GM21717 (cell line): ENCODE measurements around the gene PRXL2B.
"Not testable (repeated sequence)": the region's sequence is repeated elsewhere in the genome, so short reads cannot be mapped to it uniquely, and the experiment has no call there.

ENCODE experiments used
- ATAC-seq: cut with Tn5 transposase; IDR thresholded peaks from one replicate; pipeline ENCODE4 v1.9.1; 2021; ENCODE audit warnings: mild to moderate bottlenecking, moderate library complexity; ENCODE audit not compliant: unreplicated experiment

Gene PRXL2B

DNA sequence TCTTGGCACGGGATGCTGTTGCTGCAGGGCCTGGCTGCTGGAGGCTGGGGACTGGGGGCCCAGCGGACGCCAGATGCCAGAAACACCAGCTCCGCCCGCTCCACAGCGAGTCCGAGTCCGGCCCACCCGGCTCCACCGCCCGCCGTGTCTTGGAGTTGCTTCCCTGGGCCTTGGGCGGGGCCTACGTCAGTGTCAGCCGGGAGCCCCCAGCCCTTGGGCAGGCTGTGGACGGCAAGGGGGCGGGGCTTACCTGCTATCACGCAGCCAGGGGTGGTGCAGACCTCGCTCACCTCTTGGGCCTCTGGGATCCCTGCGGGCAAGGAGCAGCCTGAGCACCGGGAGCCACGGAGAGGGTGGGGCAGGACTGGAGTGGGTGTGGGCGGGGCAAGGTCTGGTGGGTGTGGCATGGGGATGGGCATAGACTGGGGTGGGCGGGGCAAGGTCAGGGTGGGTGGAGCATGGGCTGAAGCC, 24.5 kb downstream of the PRXL2B start:
- no peak for ATAC-seq

DNA sequence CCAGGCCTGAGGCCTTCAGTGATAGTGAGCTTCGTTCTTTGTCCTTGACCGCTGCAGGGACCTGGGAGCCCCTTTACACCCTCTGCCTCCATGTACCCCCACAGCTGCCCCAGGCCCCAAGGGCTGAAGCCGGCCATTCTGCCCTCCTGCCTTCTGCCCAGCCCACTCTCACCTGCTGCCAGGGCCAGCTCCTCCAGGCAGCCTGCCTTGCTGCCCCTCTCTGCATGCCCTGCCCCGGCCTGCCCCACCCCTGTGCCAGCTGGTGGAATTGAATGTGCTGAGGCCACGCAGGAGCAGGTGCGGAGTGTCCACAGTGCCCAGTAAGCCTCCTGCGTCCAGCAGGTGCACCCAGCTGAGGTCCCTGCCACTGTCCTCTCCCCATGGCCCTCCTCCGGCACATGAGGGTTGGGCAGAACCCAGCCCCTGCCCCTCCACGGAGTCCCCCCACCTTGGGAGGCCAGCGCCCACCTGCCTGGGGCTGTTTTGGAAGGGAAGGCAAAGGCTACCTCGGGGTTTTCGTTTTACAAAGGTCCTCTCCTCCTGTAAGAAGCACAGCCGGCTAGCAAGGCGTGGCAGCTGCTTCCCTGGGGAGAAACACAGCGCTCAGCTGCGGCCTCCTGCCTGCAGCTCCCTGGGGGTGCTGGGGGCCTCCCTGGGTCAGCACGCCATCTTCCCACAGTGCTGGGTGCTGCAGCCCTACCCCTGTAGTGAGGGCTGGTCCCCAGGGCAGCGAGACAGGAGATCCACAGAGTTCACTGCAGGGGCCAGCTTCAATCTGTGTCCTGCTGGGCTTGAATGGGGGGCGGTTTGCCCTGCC, 25.3 kb downstream of the PRXL2B start:
- no peak for ATAC-seq

- ATAC-seq: no peak
Observed at GRCh38 chr1:2612591-2613365, 26.2 kb downstream of the PRXL2B start.

- no peak for ATAC-seq
Observed at GRCh38 chr1:2614145-2614544, 27.6 kb downstream of the PRXL2B start.

- ATAC-seq: no peak
Observed at GRCh38 chr1:2617971-2618470, 31.4 kb downstream of the PRXL2B start.

GRCh38 chr1:2623571-2624337, 37.2 kb downstream of the PRXL2B start:
- no peak for ATAC-seq

DNA sequence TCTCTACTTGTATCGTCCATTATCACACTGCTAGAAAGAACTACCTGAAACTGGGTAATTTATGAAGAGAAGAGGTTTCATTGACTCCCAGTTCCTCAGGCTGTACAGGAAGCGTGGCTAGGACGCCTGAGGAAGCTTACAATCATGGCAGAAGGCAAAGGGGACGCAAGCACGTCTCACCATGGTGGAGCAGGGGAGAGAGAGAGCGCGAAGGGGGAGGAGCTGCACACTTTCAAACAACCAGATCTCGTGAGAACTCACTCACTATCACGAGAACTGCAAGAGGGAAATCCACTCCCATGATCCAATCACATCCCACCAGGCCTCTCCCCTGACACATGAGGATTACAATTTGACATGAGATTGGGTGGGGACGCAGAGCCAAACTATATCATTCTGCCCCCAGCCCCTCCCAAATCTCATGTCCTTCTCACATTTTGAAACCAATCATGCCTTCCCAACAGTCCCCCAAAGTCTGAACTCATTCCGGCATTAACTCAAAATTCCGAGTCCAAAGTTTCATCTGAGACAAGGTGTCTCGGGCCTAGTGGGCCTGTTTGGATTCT, 38.2 kb downstream of the PRXL2B start:
- no peak for ATAC-seq

DNA sequence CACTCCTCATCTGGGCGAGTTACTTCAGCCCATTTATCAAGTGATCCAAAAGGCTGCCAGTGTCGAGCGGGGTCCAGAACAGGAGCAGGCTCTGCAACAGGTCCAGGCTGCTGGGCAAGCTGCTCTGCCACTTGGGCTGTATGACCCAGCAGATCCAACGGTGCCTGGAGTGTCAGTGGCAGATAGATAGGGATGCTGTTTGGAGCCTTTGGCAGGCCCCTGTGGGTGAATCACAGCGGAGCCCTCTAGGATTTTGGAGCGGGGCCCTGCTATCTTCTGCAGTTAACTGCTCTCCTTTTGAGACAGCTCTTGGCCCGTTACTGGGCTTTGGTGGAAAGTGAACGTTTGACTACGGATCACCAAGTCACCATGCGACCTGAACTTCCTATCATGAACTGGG, 38.7 kb downstream of the PRXL2B start:
- no peak for ATAC-seq

GRCh38 chr1:2625748-2626147, 39.2 kb downstream of the PRXL2B start:
- not testable (repeated sequence) for ATAC-seq

DNA sequence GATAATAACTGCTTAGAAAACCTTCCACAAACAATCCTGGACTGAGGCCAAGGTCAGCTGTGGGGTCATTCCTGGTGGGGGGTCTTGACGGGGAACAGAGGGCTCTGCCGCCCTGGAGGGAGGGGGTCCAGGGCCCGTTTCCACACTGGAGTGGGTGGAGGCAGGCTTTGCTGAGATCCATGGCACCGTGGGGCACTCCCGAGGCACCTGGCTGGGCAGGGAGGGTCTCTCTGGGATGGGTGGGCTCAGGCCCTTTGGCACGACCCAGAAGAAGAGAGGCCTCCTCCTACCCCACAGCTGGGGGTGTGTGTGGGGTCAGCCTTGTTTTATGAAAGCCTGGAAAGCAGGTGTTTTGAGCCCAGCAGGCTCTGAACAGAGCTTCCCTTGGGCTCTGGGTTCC, 41.2 kb downstream of the PRXL2B start:
- ATAC-seq: no peak

DNA sequence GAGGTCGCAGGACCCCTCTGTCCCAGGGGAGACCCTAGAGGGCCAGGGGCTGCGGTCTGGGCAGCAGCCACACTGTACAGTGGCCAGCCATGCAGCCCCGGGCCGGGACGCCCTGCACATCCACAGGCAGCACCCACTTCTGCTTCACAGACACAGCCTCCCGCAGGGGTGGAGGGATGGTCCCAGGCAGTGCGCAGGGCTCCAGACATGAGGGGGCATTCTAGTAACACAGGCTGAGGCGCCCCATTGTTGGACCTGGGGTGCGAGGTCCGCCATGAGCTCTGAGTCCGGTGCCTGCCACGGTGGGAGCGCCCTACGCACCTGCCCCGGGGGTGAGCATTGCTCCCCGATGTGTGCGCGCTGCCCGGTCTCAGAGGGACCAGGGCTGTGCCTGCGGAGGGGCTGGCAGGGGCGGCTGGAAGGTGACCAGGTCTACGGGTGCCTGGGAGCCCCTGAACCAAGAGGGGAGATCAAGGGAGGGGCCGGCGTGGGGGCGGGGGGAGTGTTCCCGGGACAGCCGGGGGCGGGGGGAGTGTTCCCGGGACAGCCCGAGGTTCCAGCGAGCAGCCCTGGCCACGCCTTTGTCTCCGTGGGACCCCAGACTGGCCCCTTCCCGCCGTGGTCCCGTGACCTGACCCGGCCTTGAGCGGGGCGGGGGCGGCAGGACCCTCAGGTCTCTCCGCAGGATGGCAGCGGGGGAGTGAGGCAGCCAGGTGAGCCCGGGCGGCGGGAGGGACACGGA, 41.8 kb downstream of the PRXL2B start:
- ATAC-seq: no peak

DNA sequence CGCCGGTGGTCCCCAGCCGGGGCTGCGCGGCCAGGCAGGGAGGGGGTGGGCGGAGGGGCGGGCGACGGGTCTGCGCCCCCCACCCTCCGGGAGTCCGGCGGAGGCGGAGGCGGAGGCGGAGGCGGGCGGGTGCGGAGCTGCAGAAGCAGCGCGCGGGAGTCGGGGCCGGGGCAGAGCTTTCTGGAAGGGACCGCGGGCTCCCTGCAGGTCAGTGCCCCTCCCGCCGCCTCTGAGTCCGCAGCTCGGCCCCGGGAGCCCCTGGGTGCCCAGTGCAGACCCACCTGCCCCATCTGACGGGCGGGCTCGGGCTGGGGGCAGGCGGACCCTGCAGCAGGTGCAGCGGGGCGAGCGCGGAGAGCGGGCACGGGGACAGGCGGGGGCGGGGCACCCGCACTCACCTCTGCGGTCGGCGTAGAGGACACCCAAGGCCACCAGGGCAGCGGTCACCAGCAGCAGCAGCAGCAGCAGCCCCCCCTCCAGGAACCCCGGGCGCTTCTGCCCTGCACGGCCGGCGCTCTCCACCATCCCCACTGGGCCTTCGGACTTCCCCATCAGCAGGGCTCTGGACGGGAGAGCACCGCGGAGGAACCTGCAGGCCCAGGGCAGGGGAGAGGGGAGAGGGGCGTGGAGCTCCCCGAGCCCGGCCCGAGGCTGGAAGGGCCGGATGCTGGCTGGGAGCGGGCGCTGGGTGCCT, 42.5 kb downstream of the PRXL2B start:
- no peak for ATAC-seq

DNA sequence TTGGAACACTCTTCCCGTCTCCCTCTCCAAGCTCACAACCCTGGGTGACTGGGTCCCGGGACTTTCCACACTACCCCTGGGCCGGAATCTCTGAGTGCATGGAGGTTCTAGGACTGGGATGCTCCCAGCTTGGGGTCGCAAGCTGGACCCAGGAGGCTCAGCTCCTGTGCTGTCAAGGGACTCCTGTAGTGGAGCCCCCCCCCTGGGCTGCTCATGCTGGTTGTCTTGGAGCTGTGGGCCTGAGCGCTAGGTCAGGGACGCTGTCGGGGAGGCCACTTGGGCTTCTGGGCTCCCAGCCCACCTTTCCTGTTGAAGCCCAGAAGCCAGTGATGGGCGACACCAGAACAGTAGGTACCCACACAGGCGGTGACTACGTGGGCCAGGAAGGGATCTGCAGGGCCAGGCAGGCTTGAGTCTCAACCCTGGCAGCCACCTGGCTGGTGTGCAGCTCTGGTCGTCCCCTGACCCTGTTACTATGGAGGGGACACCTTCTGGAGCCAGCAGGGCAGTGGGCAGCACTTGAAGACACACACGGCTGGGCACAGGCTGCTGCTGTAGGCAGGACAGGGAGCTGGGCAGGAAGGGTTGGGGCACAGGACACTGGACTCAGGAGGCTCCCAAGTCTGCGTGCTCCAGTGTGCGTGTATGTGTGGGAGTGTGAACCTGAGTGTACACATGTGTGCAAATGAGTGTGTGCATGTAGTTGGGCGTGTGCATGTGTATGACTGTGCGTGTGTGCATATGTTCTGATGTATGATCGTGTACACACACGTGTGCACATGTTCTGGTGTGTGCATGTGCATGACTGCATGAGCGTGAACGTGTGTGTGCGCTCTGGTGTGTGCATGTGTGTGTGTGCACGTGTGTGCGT, 43.3 kb downstream of the PRXL2B start:
- no peak for ATAC-seq

GRCh38 chr1:2630498-2631135, 44.0 kb downstream of the PRXL2B start:
- ATAC-seq: no peak

DNA sequence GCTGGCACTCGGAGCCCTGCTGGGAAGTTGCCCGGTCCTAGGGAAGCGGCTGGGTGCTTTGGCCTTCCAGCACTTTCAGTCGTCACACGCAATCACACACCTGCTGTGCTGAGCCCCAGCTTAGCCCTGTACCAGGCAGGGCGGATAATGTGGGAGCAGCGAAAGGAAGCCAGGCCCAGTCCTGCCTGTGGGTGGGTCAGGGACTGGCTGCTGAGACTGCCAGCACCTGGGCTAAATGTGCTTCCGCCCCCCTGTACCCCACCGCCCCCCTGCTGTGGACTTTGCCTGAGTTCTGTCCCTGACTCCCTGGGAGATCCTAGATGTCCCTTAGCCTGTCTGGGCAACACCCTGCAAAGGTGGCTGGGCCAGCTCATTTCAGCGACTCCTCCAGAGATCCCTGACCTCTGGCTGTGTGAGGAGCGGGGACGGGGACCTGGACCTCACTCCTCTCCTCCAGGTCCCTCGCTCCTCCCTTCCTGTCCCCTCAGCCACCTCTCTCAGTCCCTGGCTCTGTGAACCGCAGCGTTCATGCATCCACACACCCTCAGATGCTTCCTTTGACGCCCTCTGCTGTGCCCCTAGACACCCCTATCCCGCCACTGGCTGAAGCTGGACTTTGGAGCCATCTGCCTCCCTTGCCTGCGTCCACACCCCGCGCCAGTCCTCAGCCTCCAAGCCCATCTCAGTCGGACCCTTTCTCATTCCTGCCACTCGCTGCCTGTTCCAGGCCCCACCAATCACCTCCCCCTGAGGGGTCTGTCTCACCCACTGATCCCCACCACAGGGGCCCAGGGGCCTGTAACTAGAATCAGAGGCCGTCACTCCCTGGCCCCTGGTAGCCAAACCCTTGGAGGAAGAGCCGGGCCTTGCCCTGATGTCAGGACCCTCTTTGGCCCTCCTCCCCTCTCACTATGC, 44.8 kb downstream of the PRXL2B start:
- ATAC-seq: no peak

DNA sequence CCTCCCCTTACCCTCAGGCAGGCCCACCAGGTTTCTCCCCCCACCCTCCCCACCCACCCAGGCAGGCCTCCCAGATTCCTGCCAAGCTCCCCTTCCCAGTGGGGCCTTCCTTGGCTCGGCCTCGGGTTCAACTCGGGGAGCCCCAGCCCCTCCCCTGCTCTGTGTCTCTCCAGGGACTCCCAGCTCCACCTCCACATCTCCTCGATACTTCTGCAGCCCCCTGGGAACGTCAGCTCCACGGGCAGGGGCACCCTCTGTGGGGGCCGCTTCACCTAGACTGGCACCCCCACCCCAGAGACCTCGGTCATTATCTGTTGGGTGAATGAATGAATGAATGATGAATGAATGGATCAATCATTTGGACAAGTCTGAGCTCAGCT, 45.5 kb downstream of the PRXL2B start:
- no peak for ATAC-seq
